ENCODE results near the gene RYR1. TPM values are rescaled to one million over a fixed set of nuclear protein-coding genes. Genes with fewer than 3 reads are reported as not detected.
A peak's percentile ranks its signal among the peaks of the same experiment; 100 is the strongest.

RYR1 gene
- total RNA-seq, 1 experiment from 2014 or later, result 4.1 TPM

DNA sequence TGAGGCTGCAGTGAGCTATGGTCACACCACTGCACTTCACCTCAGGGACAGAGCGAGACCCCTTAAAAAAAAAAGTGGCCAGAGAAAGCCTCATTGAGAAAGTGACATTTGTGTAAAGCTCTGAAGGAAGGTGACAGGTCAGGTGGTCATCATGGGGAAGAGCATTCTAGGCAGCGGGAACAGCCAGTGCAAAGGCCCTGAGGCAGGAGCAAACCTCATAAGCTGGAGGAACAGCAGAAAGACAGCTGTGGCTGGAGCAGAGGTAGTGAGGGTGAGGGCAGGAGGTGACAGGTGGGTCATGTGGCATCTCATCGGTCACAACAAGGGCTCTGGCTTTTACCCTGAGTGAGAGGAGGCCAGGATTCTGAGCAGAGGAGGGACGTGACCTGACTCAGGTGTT lies 64.4 kb downstream of the RYR1 start:
- H3K27ac ChIP-seq (ENCODE audit: low read depth, low read length), result no peak overlapping the region
- H3K4me1 ChIP-seq (ENCODE audit: control insufficient read depth in 1 of 2, insufficient read depth in 2 of 2, low read length in 2 of 2), result peaks cover 0 to 12% of the 10 kb centered on the region in 2 experiments; a peak in 1 of 4 replicates
- no peaks in the 10 kb centered on the region for H3K36me3 ChIP-seq (ENCODE audit: control insufficient read depth in 1 of 2, insufficient read depth in 2 of 2, low read length in 2 of 2)
- intact Hi-C loops (cut with micrococcal nuclease), result no loop called here
- H3K79me2 ChIP-seq (ENCODE audit: insufficient read depth, low read length), result no peaks in the 10 kb centered on the region
- no peak overlapping the region for H2AFZ ChIP-seq (ENCODE audit: low read depth, low read length, poor library complexity, severe bottlenecking)
- H3K27me3 ChIP-seq (ENCODE audit: insufficient read depth, low read length), result no peaks in the 10 kb centered on the region
- H3K9me2 ChIP-seq (ENCODE audit: insufficient read depth), result no peaks in the 10 kb centered on the region
- peak overlapping the region; percentile 54 to 68 for H3K4me3 ChIP-seq (replicated peaks in 1 of 2; ENCODE audit: low read depth in 1 of 2, low read length in 2 of 2)
- ChIA-PET RAD21 (ENCODE audit: low non-redundant PET in 1 of 2, low total read pairs in 2 of 2, uncharacterized antibody in 2 of 2, unreplicated experiment in 2 of 2) (interaction anchor here in 1 of 2 experiments (1.6 kb wide), 1 partner anchor 95 kb away, joined by 5 read pairs; the partner anchor contains the start of gene FAM98C), POLR2A (interaction anchor here (1.4 kb wide), 1 partner anchor 9 kb away, joined by 3 read pairs; no protein-coding TSS in a partner anchor), CTCF (no interaction called here)
- TF ChIP-seq SP1 (IDR thresholded peaks at IDR 0.05; ENCODE audit: low read depth) (no peak), EGR1 (IDR thresholded peaks at IDR 0.05; ENCODE audit: low read depth) (no peak), ZNF274 (IDR thresholded peaks at IDR 0.05; ENCODE audit: low read depth, low read length) (no peak), EZH2 (IDR thresholded peaks at IDR 0.05) (no peak), POLR2AphosphoS5 (IDR thresholded peaks at IDR 0.05; ENCODE audit: low read depth, low read length) (no peak), TCF7L2 (IDR thresholded peaks at IDR 0.05; ENCODE audit: borderline replicate concordance, extremely low read depth, insufficient read depth, insufficient read length) (no peak)
- TF ChIP-seq, protein P1, sequence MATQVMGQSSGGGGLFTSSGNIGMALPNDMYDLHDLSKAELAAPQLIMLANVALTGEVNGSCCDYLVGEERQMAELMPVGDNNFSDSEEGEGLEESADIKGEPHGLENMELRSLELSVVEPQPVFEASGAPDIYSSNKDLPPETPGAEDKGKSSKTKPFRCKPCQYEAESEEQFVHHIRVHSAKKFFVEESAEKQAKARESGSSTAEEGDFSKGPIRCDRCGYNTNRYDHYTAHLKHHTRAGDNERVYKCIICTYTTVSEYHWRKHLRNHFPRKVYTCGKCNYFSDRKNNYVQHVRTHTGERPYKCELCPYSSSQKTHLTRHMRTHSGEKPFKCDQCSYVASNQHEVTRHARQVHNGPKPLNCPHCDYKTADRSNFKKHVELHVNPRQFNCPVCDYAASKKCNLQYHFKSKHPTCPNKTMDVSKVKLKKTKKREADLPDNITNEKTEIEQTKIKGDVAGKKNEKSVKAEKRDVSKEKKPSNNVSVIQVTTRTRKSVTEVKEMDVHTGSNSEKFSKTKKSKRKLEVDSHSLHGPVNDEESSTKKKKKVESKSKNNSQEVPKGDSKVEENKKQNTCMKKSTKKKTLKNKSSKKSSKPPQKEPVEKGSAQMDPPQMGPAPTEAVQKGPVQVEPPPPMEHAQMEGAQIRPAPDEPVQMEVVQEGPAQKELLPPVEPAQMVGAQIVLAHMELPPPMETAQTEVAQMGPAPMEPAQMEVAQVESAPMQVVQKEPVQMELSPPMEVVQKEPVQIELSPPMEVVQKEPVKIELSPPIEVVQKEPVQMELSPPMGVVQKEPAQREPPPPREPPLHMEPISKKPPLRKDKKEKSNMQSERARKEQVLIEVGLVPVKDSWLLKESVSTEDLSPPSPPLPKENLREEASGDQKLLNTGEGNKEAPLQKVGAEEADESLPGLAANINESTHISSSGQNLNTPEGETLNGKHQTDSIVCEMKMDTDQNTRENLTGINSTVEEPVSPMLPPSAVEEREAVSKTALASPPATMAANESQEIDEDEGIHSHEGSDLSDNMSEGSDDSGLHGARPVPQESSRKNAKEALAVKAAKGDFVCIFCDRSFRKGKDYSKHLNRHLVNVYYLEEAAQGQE (IDR thresholded peaks at IDR 0.05; ENCODE audit: low read depth), result no peak
- no TSS peak for BruUV-seq (replicated peaks)
- peak overlapping the region; percentile 86 for H3K4me2 ChIP-seq (ENCODE audit: low read length)
- no peaks in the 10 kb centered on the region for H3K9me3 ChIP-seq (ENCODE audit: control insufficient read depth in 1 of 2, insufficient read depth in 1 of 2, low read depth in 1 of 2, low read length in 2 of 2)
- DNase-seq (ENCODE audit: low read depth, low spot score), result no peak
- no peaks in the 10 kb centered on the region for H4K20me1 ChIP-seq (ENCODE audit: insufficient read depth)
- H3K9ac ChIP-seq (ENCODE audit: low read length), result no peak overlapping the region
- ATAC-seq, result no peak

Data from HCT116 (cell line).